Right atrium auricular region (tissue), 2 donors: ENCODE data around the gene ASH1L. TPM values are rescaled to one million over a fixed set of nuclear protein-coding genes. Genes with fewer than 3 reads are reported as not detected.
"Not testable (repeated sequence)": the region's sequence is repeated elsewhere in the genome, so short reads cannot be mapped to it uniquely, and the experiment has no call there.

ENCODE experiments used
- DNase-seq: peaks from one replicate; pipeline ENCODE4 v3.0.0-alpha.2; 2019; ENCODE audit warnings: low spot score
- H3K27ac ChIP-seq, 2 donors: fragments of 200-600 bp; sonication (generic); 1 replicate in 1 of 2; 2 replicates in 1 of 2; pipeline ENCODE4 v1.5.1; 2016 to 2019
- H3K27me3 ChIP-seq, 2 donors: fragments of 200-600 bp; sonication (generic); one replicate each; pipeline versions ENCODE4 v1.5.1 to v1.6.0; 2017 to 2019
- H3K36me3 ChIP-seq: fragments of 200-600 bp; sonication (generic); one replicate; pipeline ENCODE4 v1.5.1; 2016
- H3K4me1 ChIP-seq, 2 donors: fragments of 200-600 bp; sonication (generic); one replicate each; pipeline versions ENCODE4 v1.5.1 to v1.6.0; 2017 to 2019
- H3K4me3 ChIP-seq, 2 donors: fragments of 200-600 bp; sonication (generic); 1 replicate in 1 of 2; 2 replicates in 1 of 2; pipeline ENCODE4 v1.5.1; 2017 to 2019; ENCODE audit warnings: mild to moderate bottlenecking in 1 of 2, moderate library complexity in 1 of 2
- H3K9me3 ChIP-seq, 2 donors: fragments of 200-600 bp; sonication (generic); one replicate each; pipeline ENCODE4 v1.5.1; 2019
- CTCF ChIP-seq, 2 donors: fragments of 200-600 bp; sonication (generic); IDR thresholded peaks; one replicate each; pipeline ENCODE4 v1.5.1; 2019; ENCODE audit warnings: antibody characterized with exemption in 2 of 2
- total RNA-seq, 2 donors: library from RNA; depleted of rRNA; stranded (reverse); fragments of >200 nt; gene quantifications; one replicate each; pipeline ENCODE4 v1.1.0, GENCODE V29; 2016

ASH1L gene
- total RNA-seq, 2 donors from 2014 or later: 37.2 to 50.2 TPM

GRCh38 chr1:155504207-155504606, 58.4 kb downstream of the ASH1L start:
- TF ChIP-seq CTCF (IDR thresholded peaks at IDR 0.05): peak in 1 of 2 donors; percentile 49
- no peaks in the 10 kb centered on the region for H3K27me3 ChIP-seq
- H3K27ac ChIP-seq: no peak overlapping the region
- H3K4me1 ChIP-seq: peaks cover 0 to 30% of the 10 kb centered on the region in 2 donors
- H3K36me3 ChIP-seq: no peaks in the 10 kb centered on the region
- no peak overlapping the region for H3K4me3 ChIP-seq
- no peak for DNase-seq
- no peaks in the 10 kb centered on the region for H3K9me3 ChIP-seq

GRCh38 chr1:155499953-155500639, 62.5 kb downstream of the ASH1L start:
- no peak for DNase-seq
- TF ChIP-seq CTCF (IDR thresholded peaks at IDR 0.05): no peak

GRCh38 chr1:155499263-155499662, 63.3 kb downstream of the ASH1L start:
- no peak for DNase-seq
- H3K27ac ChIP-seq: no peak overlapping the region
- no peaks in the 10 kb centered on the region for H3K9me3 ChIP-seq
- H3K27me3 ChIP-seq: no peaks in the 10 kb centered on the region
- peaks cover 0 to 20% of the 10 kb centered on the region in 2 donors for H3K4me1 ChIP-seq
- no peak for TF ChIP-seq CTCF (IDR thresholded peaks at IDR 0.05)
- H3K4me3 ChIP-seq: no peak overlapping the region
- H3K36me3 ChIP-seq: no peaks in the 10 kb centered on the region

More at GRCh38 chr1:155499953-155500639, 62.5 kb downstream of the ASH1L start:
- Histone ChIP-seq H3K9me3 (no peaks in the 10 kb centered on the region), H3K4me1 (peaks cover 0 to 20% of the 10 kb centered on the region in 2 donors), H3K27me3 (no peaks in the 10 kb centered on the region), H3K36me3 (no peaks in the 10 kb centered on the region), H3K4me3 (no peak overlapping the region), H3K27ac (no peak overlapping the region)

- not testable (repeated sequence) for H3K4me3 ChIP-seq, H3K27ac ChIP-seq, H3K9me3 ChIP-seq, DNase-seq, H3K27me3 ChIP-seq, H3K4me1 ChIP-seq, H3K36me3 ChIP-seq
Measured at GRCh38 chr1:155493595-155493994, 69.0 kb downstream of the ASH1L start.

- H3K27ac ChIP-seq, H3K4me3 ChIP-seq, H3K27me3 ChIP-seq, H3K36me3 ChIP-seq, H3K4me1 ChIP-seq, DNase-seq, H3K9me3 ChIP-seq: not testable (repeated sequence)
Measured at GRCh38 chr1:155488419-155488818, 74.2 kb downstream of the ASH1L start.

- no peak for DNase-seq
- TF ChIP-seq CTCF (IDR thresholded peaks at IDR 0.05): no peak
- H3K27me3 ChIP-seq: no peaks in the 10 kb centered on the region
Measured at GRCh38 chr1:155487541-155487940, 75.1 kb downstream of the ASH1L start.

GRCh38 chr1:155486952-155487351, 75.7 kb downstream of the ASH1L start:
- not testable (repeated sequence) for H3K27ac ChIP-seq, DNase-seq

More at GRCh38 chr1:155487541-155487940, 75.1 kb downstream of the ASH1L start:
- no peaks in the 10 kb centered on the region for H3K36me3 ChIP-seq
- H3K4me1 ChIP-seq: no peaks in the 10 kb centered on the region
- no peaks in the 10 kb centered on the region for H3K9me3 ChIP-seq
- no peak overlapping the region for H3K4me3 ChIP-seq
- no peak overlapping the region for H3K27ac ChIP-seq

More at GRCh38 chr1:155486952-155487351, 75.7 kb downstream of the ASH1L start:
- not testable (repeated sequence) for H3K36me3 ChIP-seq, H3K9me3 ChIP-seq, H3K4me3 ChIP-seq, H3K4me1 ChIP-seq, H3K27me3 ChIP-seq
